ENCODE results near the gene LRRC36.

Gene LRRC36

GRCh38 chr16:67390816-67391423 is 64.3 kb downstream of the LRRC36 start:
- DNase-seq (ENCODE audit: low read depth in 2 of 2): no peak

- no peak for DNase-seq (ENCODE audit: low read depth in 2 of 2)
Measured at GRCh38 chr16:67391424-67392300, 65.0 kb downstream of the LRRC36 start.

GRCh38 chr16:67392301-67393059 is 65.9 kb downstream of the LRRC36 start:
- no peak for DNase-seq (ENCODE audit: low read depth in 2 of 2)

GRCh38 chr16:67393111-67393787 is 66.6 kb downstream of the LRRC36 start, which contains the start of gene TPPP3:
TPPP3 (minus strand) TSS chr16:67393498; CDS start chr16:67391111, 2,387 bp downstream.
- DNase-seq (ENCODE audit: low read depth in 2 of 2): no peak

- DNase-seq (ENCODE audit: low read depth in 2 of 2): no peak
Measured at GRCh38 chr16:67393788-67394154, 67.2 kb downstream of the LRRC36 start.

GRCh38 chr16:67394155-67395104 is 67.8 kb downstream of the LRRC36 start:
- DNase-seq (ENCODE audit: low read depth in 2 of 2): no peak

GRCh38 chr16:67395105-67395457 is 68.5 kb downstream of the LRRC36 start:
- no peak for DNase-seq (ENCODE audit: low read depth in 2 of 2)

GRCh38 chr16:67395458-67396158 is 69.0 kb downstream of the LRRC36 start:
- no peak for DNase-seq (ENCODE audit: low read depth in 2 of 2)

GRCh38 chr16:67396159-67397035 is 69.8 kb downstream of the LRRC36 start:
- no peak for DNase-seq (ENCODE audit: low read depth in 2 of 2)

GRCh38 chr16:67397036-67397801 is 70.6 kb downstream of the LRRC36 start:
- no peak for DNase-seq (ENCODE audit: low read depth in 2 of 2)

GRCh38 chr16:67397812-67398545 is 71.4 kb downstream of the LRRC36 start:
- no peak for DNase-seq (ENCODE audit: low read depth in 2 of 2)

GRCh38 chr16:67398546-67399217 is 72.1 kb downstream of the LRRC36 start:
- no peak for DNase-seq (ENCODE audit: low read depth in 2 of 2)

- no peak for DNase-seq (ENCODE audit: low read depth in 2 of 2)
Measured at GRCh38 chr16:67399218-67399733, 72.7 kb downstream of the LRRC36 start.

GRCh38 chr16:67399749-67400704 is 73.4 kb downstream of the LRRC36 start:
- DNase-seq (ENCODE audit: low read depth in 2 of 2): no peak

- no peak for DNase-seq (ENCODE audit: low read depth in 2 of 2)
Measured at GRCh38 chr16:67400901-67401300, 74.3 kb downstream of the LRRC36 start.

All from stimulated activated CD8-positive, alpha-beta memory T cell treated with anti-CD3 and anti-CD28 coated beads, Interleukin-7, amount 100 ng/mL, for 4 hours (primary cell).